Astrocyte of the cerebellum (primary cell): ENCODE measurements around the gene HOXA2.

ENCODE experiments used
- DNase-seq: peaks from one replicate; pipeline ENCODE4 v3.0.0-alpha.2; 2011; ENCODE audit warnings: low read depth
- H3K4me3 ChIP-seq: 2 replicates; pipeline ENCODE4 v1.5.1; 2011; ENCODE audit warnings: mild to moderate bottlenecking, low read depth, low read length, moderate library complexity
- CTCF ChIP-seq: IDR thresholded peaks from 2 replicates; pipeline ENCODE4 v1.5.1; 2012; ENCODE audit warnings: low read length, low read depth, moderate library complexity, mild to moderate bottlenecking; ENCODE audit errors: missing control alignments
- in situ Hi-C: cut with HindIII; loops from 2 replicates; pipeline ENCODE4 v1.10.0; 2017; ENCODE audit warnings: low sequenced_read_pairs

Gene HOXA2

GRCh38 chr7:27129729-27130539, 27.5 kb upstream of the HOXA2 start:
- in situ Hi-C loops = no loop called here
- DNase-seq = no peak

GRCh38 chr7:27128776-27129728, 26.6 kb upstream of the HOXA2 start:
- no peak for DNase-seq
- H3K4me3 ChIP-seq = peak overlapping the region; percentile 42
- TF ChIP-seq CTCF = no peak
- in situ Hi-C loops = no loop called here

More at GRCh38 chr7:27129729-27130539, 27.5 kb upstream of the HOXA2 start:
- peak overlapping the region; percentile 42 for H3K4me3 ChIP-seq
- TF ChIP-seq CTCF = no peak

- TF ChIP-seq CTCF = no peak
- no peak for DNase-seq
- in situ Hi-C loops = no loop called here
- no peak overlapping the region for H3K4me3 ChIP-seq
These were observed 25.6 kb upstream of the HOXA2 start for GRCh38 chr7:27128034-27128433.

GRCh38 chr7:27126596-27127327, 24.3 kb upstream of the HOXA2 start:
- H3K4me3 ChIP-seq = no peak overlapping the region
- TF ChIP-seq CTCF = no peak
- DNase-seq = no peak
- in situ Hi-C loops = no loop called here

GRCh38 chr7:27125986-27126394, 23.5 kb upstream of the HOXA2 start:
- DNase-seq = no peak
- in situ Hi-C loops = no loop called here
- no peak overlapping the region for H3K4me3 ChIP-seq

More at GRCh38 chr7:27125986-27126394, 23.5 kb upstream of the HOXA2 start:
- no peak for TF ChIP-seq CTCF
